Right hindlimb (tissue), 1 donor: ENCODE measurements around the gene FRS3.

Experiments
- DNase-seq: peaks from one replicate; pipeline ENCODE4 v3.0.0-alpha.2; 2018

The FRS3 gene

GRCh38 chr6:41727705-41728072 is 52.0 kb downstream of the FRS3 start:
- no peak for DNase-seq

- no peak for DNase-seq
Measured at GRCh38 chr6:41726876-41727275, 52.8 kb downstream of the FRS3 start.

- DNase-seq, result no peak
Measured at GRCh38 chr6:41724586-41725501, 54.9 kb downstream of the FRS3 start.

- no peak for DNase-seq
Measured at GRCh38 chr6:41724228-41724580, 55.5 kb downstream of the FRS3 start.

- no peak for DNase-seq
Measured at GRCh38 chr6:41723530-41724227, 56.0 kb downstream of the FRS3 start.

- DNase-seq, result no peak
Measured at GRCh38 chr6:41722969-41723529, 56.7 kb downstream of the FRS3 start.

- DNase-seq, result no peak
Measured at GRCh38 chr6:41721414-41721813, 58.3 kb downstream of the FRS3 start.

- DNase-seq, result no peak
Measured at GRCh38 chr6:41720783-41721182, 58.9 kb downstream of the FRS3 start.

- no peak for DNase-seq
Measured at GRCh38 chr6:41720262-41720620, 59.5 kb downstream of the FRS3 start.
